ENCODE measurements around the gene XPNPEP1.

The XPNPEP1 gene

GRCh38 chr10:109877546-109877945, 45.8 kb downstream of the XPNPEP1 start:
- TF ChIP-seq RARB (CRISPR knock-in tag; IDR thresholded peaks at IDR 0.05) (no peak), TOX (CRISPR knock-in tag; IDR thresholded peaks at IDR 0.05; ENCODE audit: borderline replicate concordance) (no peak), ZNF565 (CRISPR knock-in tag; conservative IDR thresholded peaks at IDR 0.05; ENCODE audit: low read depth) (no peak), GLIS3 (CRISPR knock-in tag; IDR thresholded peaks at IDR 0.05) (no peak), CSDC2 (CRISPR knock-in tag; IDR thresholded peaks at IDR 0.05) (no peak)
- TF ChIP-seq, protein P1, sequence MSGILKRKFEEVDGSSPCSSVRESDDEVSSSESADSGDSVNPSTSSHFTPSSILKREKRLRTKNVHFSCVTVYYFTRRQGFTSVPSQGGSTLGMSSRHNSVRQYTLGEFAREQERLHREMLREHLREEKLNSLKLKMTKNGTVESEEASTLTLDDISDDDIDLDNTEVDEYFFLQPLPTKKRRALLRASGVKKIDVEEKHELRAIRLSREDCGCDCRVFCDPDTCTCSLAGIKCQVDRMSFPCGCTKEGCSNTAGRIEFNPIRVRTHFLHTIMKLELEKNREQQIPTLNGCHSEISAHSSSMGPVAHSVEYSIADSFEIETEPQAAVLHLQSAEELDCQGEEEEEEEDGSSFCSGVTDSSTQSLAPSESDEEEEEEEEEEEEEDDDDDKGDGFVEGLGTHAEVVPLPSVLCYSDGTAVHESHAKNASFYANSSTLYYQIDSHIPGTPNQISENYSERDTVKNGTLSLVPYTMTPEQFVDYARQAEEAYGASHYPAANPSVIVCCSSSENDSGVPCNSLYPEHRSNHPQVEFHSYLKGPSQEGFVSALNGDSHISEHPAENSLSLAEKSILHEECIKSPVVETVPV (CRISPR knock-in tag; IDR thresholded peaks at IDR 0.05) = no peak
- no peak for ATAC-seq

DNA sequence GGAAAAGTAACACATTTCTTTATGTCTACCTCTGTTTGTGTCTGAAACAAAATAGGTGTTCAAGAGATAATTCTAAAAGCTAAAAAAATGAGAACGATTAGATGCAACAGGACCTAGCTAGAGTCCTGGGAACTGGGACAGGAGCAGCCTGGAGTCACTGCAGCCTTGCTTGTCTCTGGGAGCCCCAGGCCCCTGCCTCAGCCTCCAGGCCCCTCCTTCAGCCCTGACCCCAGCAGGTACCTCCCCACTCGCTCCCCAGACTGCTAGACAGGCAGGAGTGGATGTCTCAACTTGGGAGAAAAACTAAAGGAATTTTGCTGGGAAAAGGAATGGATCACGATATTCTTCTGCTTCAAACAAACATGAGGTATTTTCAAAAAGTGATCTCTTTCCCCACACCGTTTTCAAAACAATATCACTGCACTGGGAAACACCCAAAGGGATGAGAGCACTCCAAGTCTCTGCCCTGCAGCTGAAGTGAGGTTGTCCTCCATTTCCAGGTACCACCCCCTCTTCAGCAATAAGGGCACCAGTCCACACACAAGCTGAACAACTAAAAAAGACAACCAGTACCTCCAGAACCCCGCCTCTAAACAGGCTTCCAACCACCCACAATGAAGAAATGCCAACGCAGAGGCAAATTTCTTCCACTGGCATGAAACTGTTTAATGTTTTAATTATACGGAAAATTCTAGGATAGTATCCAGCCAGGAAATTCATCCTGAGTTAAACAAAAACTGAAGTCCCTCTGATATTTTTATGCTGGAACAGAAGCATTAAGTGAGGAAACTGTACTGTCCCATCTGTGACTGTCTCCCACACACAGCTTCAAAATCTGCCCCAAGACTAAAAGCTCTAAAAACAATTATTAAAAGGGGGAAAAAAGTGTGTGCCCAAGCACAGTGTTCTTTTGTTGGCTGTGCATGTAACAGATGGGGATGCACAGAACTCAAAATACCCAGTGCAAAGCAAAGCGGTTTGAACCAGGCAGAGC, 47.2 kb downstream of the XPNPEP1 start:
- ATAC-seq = no peak
- TF ChIP-seq ESRRG (CRISPR knock-in tag; IDR thresholded peaks at IDR 0.05) (no peak), ARNTL (CRISPR knock-in tag; IDR thresholded peaks at IDR 0.05; ENCODE audit: borderline replicate concordance, low read depth) (no peak), ZNF565 (CRISPR knock-in tag; conservative IDR thresholded peaks at IDR 0.05; ENCODE audit: low read depth) (no peak), CSDC2 (CRISPR knock-in tag; IDR thresholded peaks at IDR 0.05) (no peak), BACH2 (CRISPR knock-in tag; IDR thresholded peaks at IDR 0.05; ENCODE audit: borderline replicate concordance) (no peak), TOX (CRISPR knock-in tag; IDR thresholded peaks at IDR 0.05; ENCODE audit: borderline replicate concordance) (no peak), PPARA (CRISPR knock-in tag; IDR thresholded peaks at IDR 0.05; ENCODE audit: borderline replicate concordance) (no peak), GLIS3 (CRISPR knock-in tag; IDR thresholded peaks at IDR 0.05) (no peak), ZFP3 (CRISPR knock-in tag; IDR thresholded peaks at IDR 0.05) (no peak), CREB5 (CRISPR knock-in tag; IDR thresholded peaks at IDR 0.05; ENCODE audit: low read depth) (no peak), TCF4 (CRISPR knock-in tag; IDR thresholded peaks at IDR 0.05; ENCODE audit: borderline replicate concordance) (no peak), OSR1 (CRISPR knock-in tag; IDR thresholded peaks at IDR 0.05) (no peak), ZNF8 (CRISPR knock-in tag; IDR thresholded peaks at IDR 0.05) (no peak), TSHZ2 (CRISPR knock-in tag; IDR thresholded peaks at IDR 0.05) (no peak), PATZ1 (CRISPR knock-in tag; IDR thresholded peaks at IDR 0.05; ENCODE audit: borderline replicate concordance) (no peak), ZNF70 (CRISPR knock-in tag; IDR thresholded peaks at IDR 0.05) (no peak)
- TF ChIP-seq, protein P1 (CRISPR knock-in tag; IDR thresholded peaks at IDR 0.05) = no peak

- ATAC-seq = no peak
Measured at GRCh38 chr10:109875151-109875568, 48.2 kb downstream of the XPNPEP1 start.

More at GRCh38 chr10:109875151-109875568, 48.2 kb downstream of the XPNPEP1 start:
- TF ChIP-seq ISL1 (CRISPR knock-in tag; IDR thresholded peaks at IDR 0.05) = no peak
- no peak for TF ChIP-seq ZFP30 (CRISPR knock-in tag; IDR thresholded peaks at IDR 0.05)
- no peak for TF ChIP-seq CREB5 (CRISPR knock-in tag; IDR thresholded peaks at IDR 0.05; ENCODE audit: low read depth)
- no peak for TF ChIP-seq TOX (CRISPR knock-in tag; IDR thresholded peaks at IDR 0.05; ENCODE audit: borderline replicate concordance)
- TF ChIP-seq TSHZ2 (CRISPR knock-in tag; IDR thresholded peaks at IDR 0.05) = no peak
- no peak for TF ChIP-seq ARNTL (CRISPR knock-in tag; IDR thresholded peaks at IDR 0.05; ENCODE audit: borderline replicate concordance, low read depth)
- TF ChIP-seq, protein P1 (CRISPR knock-in tag; IDR thresholded peaks at IDR 0.05) = no peak
- no peak for TF ChIP-seq OSR1 (CRISPR knock-in tag; IDR thresholded peaks at IDR 0.05)
- TF ChIP-seq ZNF8 (CRISPR knock-in tag; IDR thresholded peaks at IDR 0.05) = no peak

All from SK-N-SH treated with all-trans-retinoic acid at 6 μM for 48 hours (cell line).